HG03097 (cell line): ENCODE data around the gene NOX1.

Experiments
- ATAC-seq: cut with Tn5 transposase; IDR thresholded peaks from one replicate; pipeline ENCODE4 v1.9.1; 2021; ENCODE audit not compliant: unreplicated experiment, low FRiP score

NOX1 gene

GRCh38 chrX:100874325-100874724 lies at the start of gene NOX1:
NOX1 (minus strand) TSS chrX:100874359; CDS start chrX:100874139, 220 bp downstream.
- no peak for ATAC-seq

- no peak for ATAC-seq
Observed at GRCh38 chrX:100915562-100915961, 41.4 kb upstream of the NOX1 start.

GRCh38 chrX:100913111-100913510 lies 39.0 kb upstream of the NOX1 start:
- ATAC-seq: no peak

- no peak for ATAC-seq
Observed at GRCh38 chrX:100911731-100912130, 37.6 kb upstream of the NOX1 start.

GRCh38 chrX:100905620-100906019 lies 31.5 kb upstream of the NOX1 start:
- no peak for ATAC-seq

- no peak for ATAC-seq
Observed at GRCh38 chrX:100904433-100904832, 30.3 kb upstream of the NOX1 start.

- ATAC-seq: no peak
Observed at GRCh38 chrX:100895365-100896075, 21.4 kb upstream of the NOX1 start.

- no peak for ATAC-seq
Observed at GRCh38 chrX:100883654-100884053, 9.5 kb upstream of the NOX1 start.

- no peak for ATAC-seq
Observed at GRCh38 chrX:100880368-100880767, 6.2 kb upstream of the NOX1 start.

- ATAC-seq: no peak
Observed at GRCh38 chrX:100871594-100872560, 2.3 kb downstream of the NOX1 start.

GRCh38 chrX:100870527-100870926 lies 3.6 kb downstream of the NOX1 start:
- ATAC-seq: no peak

- no peak for ATAC-seq
Observed at GRCh38 chrX:100868273-100868672, 5.9 kb downstream of the NOX1 start.

- ATAC-seq: no peak
Observed at GRCh38 chrX:100864657-100865391, 9.3 kb downstream of the NOX1 start.

GRCh38 chrX:100863326-100863864 lies 10.8 kb downstream of the NOX1 start:
- no peak for ATAC-seq

GRCh38 chrX:100852810-100853209 lies 21.3 kb downstream of the NOX1 start:
- no peak for ATAC-seq

GRCh38 chrX:100850317-100850716 lies 23.8 kb downstream of the NOX1 start:
- no peak for ATAC-seq

GRCh38 chrX:100831219-100831946 lies 42.8 kb downstream of the NOX1 start:
- ATAC-seq: no peak

- no peak for ATAC-seq
Observed at GRCh38 chrX:100830547-100830946, 43.6 kb downstream of the NOX1 start.

GRCh38 chrX:100830143-100830542 lies 44.0 kb downstream of the NOX1 start:
- no peak for ATAC-seq

- peak; percentile 67 for ATAC-seq
Observed at GRCh38 chrX:100829730-100830129, 44.4 kb downstream of the NOX1 start.
